Measurements from ENCODE around the gene ISL2.

DNA sequence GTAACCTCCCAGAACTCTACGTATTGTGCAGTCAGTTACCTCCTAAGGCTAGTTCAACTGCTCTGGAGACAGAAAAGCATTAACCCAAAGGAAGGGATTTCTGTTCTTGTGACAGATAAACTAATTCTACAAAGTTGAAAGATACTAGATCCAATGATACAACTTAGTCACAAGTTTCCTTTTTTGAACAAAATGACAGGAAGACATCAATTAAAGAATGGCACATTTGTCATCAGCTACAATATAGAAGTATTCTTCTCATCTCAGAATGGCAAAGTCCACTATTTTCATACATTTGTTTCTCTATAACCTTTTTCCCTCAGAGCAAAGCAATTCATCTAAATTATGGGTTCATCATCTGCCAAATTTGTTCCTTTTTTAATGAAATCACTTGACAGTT, 43.7 kb downstream of the ISL2 start:
- TF ChIP-seq EP300 (IDR thresholded peaks at IDR 0.05) (no peak), USF2 (IDR thresholded peaks at IDR 0.05) (no peak), MYC (IDR thresholded peaks at IDR 0.05; ENCODE audit: borderline replicate concordance, low read length) (no peak), PHF8 (IDR thresholded peaks at IDR 0.05; ENCODE audit: borderline replicate concordance, low read depth) (no peak)
- TF ChIP-seq, protein P1, sequence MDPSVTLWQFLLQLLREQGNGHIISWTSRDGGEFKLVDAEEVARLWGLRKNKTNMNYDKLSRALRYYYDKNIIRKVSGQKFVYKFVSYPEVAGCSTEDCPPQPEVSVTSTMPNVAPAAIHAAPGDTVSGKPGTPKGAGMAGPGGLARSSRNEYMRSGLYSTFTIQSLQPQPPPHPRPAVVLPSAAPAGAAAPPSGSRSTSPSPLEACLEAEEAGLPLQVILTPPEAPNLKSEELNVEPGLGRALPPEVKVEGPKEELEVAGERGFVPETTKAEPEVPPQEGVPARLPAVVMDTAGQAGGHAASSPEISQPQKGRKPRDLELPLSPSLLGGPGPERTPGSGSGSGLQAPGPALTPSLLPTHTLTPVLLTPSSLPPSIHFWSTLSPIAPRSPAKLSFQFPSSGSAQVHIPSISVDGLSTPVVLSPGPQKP (IDR thresholded peaks at IDR 0.05; ENCODE audit: low read depth, low read length), result no peak
- TF ChIP-seq, protein P2, sequence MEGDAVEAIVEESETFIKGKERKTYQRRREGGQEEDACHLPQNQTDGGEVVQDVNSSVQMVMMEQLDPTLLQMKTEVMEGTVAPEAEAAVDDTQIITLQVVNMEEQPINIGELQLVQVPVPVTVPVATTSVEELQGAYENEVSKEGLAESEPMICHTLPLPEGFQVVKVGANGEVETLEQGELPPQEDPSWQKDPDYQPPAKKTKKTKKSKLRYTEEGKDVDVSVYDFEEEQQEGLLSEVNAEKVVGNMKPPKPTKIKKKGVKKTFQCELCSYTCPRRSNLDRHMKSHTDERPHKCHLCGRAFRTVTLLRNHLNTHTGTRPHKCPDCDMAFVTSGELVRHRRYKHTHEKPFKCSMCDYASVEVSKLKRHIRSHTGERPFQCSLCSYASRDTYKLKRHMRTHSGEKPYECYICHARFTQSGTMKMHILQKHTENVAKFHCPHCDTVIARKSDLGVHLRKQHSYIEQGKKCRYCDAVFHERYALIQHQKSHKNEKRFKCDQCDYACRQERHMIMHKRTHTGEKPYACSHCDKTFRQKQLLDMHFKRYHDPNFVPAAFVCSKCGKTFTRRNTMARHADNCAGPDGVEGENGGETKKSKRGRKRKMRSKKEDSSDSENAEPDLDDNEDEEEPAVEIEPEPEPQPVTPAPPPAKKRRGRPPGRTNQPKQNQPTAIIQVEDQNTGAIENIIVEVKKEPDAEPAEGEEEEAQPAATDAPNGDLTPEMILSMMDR (IDR thresholded peaks at IDR 0.05), result no peak
